CD4-positive, alpha-beta memory T cell (primary cell): ENCODE data around the gene TTC6. TPM values are rescaled to one million over a fixed set of nuclear protein-coding genes. Genes with fewer than 3 reads are reported as not detected.

Experiments
- CTCF ChIA-PET: fragments of 350-600 bp; sonication (Branson Sonifier 250); formaldehyde crosslinking; loops from one replicate; lab custom pipeline; 2021; ENCODE audit warnings: inconsistent platforms; ENCODE audit not compliant: partially characterized antibody; lab: Charles Lee
- POLR2A ChIA-PET: fragments of 350-600 bp; sonication (Branson Sonifier 250); formaldehyde crosslinking; loops from one replicate; lab custom pipeline; 2021; ENCODE audit not compliant: partially characterized antibody; lab: Charles Lee
- DNase-seq, 5 donors: peaks; one replicate each; pipeline versions ENCODE4 v3.0.0 to v3.0.0-alpha.2; 2020 to 2022; ENCODE audit warnings: mixed read lengths in 1 of 5
- H3K27ac ChIP-seq: one replicate; pipeline ENCODE4 v1.7.0; 2013; ENCODE audit warnings: low read depth, low read length
- H3K27me3 ChIP-seq: 2 replicates; pipeline ENCODE4 v1.7.0; 2013; ENCODE audit warnings: mild to moderate bottlenecking, low read length, moderate library complexity; ENCODE audit not compliant: insufficient read depth
- H3K36me3 ChIP-seq: 2 replicates; pipeline ENCODE4 v1.7.0; 2013; ENCODE audit warnings: mild to moderate bottlenecking, low read length, moderate library complexity; ENCODE audit not compliant: insufficient read depth
- H3K4me1 ChIP-seq: 2 replicates; pipeline ENCODE4 v1.7.0; 2013; ENCODE audit warnings: mild to moderate bottlenecking, low read length, moderate library complexity; ENCODE audit not compliant: insufficient read depth
- H3K4me3 ChIP-seq, 2 donors: one replicate each; pipeline ENCODE4 v1.7.0; 2013; ENCODE audit warnings: low read length in 2 of 2, mild to moderate bottlenecking in 1 of 2
- H3K9me3 ChIP-seq, 2 donors: one replicate each; pipeline ENCODE4 v1.7.0; 2013; ENCODE audit warnings: low read length in 2 of 2, control low read depth in 1 of 2; ENCODE audit not compliant: control insufficient read depth in 1 of 2
- H3K27ac Mint-ChIP-seq, 7 donors: one replicate each; pipeline ENCODE4 v1.8.0; 2020 to 2021; ENCODE audit warnings: mixed read lengths in 7 of 7, mild to moderate bottlenecking in 6 of 7, inconsistent platforms in 3 of 7, moderate library complexity in 3 of 7
- H3K27me3 Mint-ChIP-seq, 2 donors: one replicate each; pipeline ENCODE4 v1.8.0; 2020 to 2021; ENCODE audit warnings: mixed read lengths in 2 of 2
- H3K36me3 Mint-ChIP-seq, 2 donors: one replicate each; pipeline ENCODE4 v1.8.0; 2020 to 2021; ENCODE audit warnings: mixed read lengths in 2 of 2, inconsistent platforms in 1 of 2, mild to moderate bottlenecking in 1 of 2
- H3K4me1 Mint-ChIP-seq, 4 donors: one replicate each; pipeline ENCODE4 v1.8.0; 2020 to 2021; ENCODE audit warnings: mixed read lengths in 4 of 4, mild to moderate bottlenecking in 1 of 4
- H3K4me3 Mint-ChIP-seq, 8 donors: one replicate each; pipeline ENCODE4 v1.8.0; 2020 to 2021; ENCODE audit warnings: mixed read lengths in 8 of 8, mild to moderate bottlenecking in 7 of 8, moderate library complexity in 6 of 8, inconsistent platforms in 3 of 8
- H3K9me3 Mint-ChIP-seq, 8 donors: one replicate each; pipeline ENCODE4 v1.8.0; 2020 to 2021; ENCODE audit warnings: mixed read lengths in 8 of 8, mild to moderate bottlenecking in 5 of 8, inconsistent platforms in 3 of 8, moderate library complexity in 1 of 8
- intact Hi-C: fragments of 100-400 bp; cut with micrococcal nuclease; formaldehyde crosslinking; loops from one replicate; pipeline ENCODE4 v1.15.1; 2023
- polyA plus RNA-seq, 2 donors: library from polyadenylated mRNA; unstranded; fragments of 300-500 nt; fragmentation: Illumina TruSeq; gene quantifications; one replicate each; pipeline ENCODE4 v1.2.3, GENCODE V29; 2021
- total RNA-seq, 2 experiments: library from RNA; stranded (reverse); gene quantifications; one replicate each; pipeline ENCODE4 v1.2.3, GENCODE V29; 2021

The TTC6 gene, protein sequence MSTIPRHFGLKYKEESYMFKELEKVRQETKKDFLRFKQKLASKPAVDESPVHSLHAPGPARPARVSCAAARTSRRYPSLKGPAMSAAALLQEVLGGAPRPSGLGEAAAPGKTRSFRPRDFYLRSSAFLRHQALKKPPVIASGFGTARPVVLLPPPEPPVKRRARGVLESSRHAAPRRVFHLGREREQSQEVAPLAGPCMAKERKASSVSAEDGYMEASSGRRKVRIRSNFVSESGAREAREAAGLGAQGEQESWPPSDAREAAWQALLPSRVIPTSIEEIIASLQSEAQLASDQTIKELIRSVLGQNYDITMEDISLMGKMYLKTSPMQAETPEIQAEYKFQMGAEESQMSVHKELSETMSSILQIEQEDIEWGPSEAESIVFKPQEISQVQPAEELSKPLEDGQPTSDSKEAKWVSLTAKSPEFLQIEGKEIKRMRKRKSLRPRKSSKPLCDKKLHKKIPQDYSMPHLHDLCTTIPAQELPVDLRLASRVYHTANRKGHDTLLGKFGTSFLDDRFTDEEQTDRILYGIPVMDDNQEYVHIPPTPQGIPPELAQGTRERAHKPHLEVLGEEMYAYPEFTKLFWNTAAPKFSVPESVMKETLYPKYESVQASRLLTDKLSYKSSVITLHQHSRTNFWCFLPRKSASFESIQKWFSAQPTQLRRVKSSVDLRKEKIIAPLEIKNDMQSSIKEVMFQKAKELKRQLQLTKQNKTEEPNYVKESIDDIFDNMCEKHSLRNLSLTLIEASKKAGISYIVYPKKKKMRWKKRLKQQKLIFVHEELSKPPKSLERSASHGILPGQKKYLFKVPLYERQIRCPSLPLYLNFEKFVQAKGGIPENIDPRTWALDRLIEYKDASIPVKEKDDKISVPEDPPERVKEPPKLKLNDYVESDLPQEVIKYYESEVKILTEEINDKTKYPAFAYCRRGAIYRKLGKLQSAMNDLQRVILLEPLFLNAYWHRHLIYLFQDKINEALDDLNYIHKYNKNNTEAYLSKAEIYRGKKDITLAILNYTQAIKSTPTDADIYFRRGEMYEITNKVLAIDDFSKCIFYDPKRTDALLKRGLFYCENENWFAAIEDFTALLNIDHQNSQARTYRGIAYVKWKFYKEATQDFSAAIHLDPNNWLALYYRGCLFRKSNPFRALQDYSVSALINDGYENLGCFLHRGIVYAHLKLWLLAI (N-terminal part only)
- total RNA-seq (not detected), polyA plus RNA-seq (not detected)

DNA sequence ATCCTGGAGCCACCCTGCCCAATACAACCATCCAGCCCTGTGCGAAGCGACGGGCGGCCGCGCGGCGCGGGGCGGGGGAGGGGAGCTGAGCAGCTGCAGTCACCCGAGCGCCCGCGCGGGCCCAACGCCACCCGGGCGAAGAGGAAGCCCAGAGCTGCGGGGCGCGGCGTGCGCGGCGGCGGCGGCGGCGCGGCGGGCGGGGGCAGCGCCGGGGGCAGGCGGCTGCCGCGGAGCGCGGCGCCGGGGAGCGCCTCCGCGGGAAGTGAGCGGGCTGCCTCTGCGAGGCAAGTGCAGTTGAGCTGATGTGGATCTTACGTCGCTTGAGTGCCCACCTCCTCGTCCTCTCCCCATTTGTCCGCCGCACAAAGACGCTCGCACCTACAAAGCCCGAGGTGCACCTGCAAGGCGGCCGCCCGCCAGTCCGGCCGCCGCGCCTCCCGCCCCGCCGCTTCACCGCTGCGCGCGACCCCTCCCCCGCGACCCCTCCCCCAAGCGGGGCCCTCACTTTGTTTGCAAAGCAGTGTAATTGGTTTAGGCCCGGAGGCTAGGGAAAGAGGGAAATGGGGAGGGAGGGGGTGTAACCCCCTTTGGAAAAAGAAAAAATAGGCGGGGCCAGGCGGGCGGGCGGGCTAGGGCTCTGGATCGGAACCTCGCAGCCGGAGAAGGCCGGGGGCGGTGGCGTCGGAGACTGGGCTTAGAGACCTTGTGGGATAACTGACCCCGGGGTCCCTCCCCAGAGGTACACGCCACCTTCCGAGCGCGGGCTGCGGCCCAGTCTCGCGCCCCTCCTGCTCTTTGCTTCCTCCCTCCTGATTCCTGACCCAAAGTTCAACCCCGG is at the start of gene TTC6, which contains the start of gene FOXA1:
TSS of gene TTC6 (plus strand) at position 659 of the 838 bp plus-strand sequence. CDS start 26,436 bp downstream, outside the sequence.
TSS of gene FOXA1 (minus strand) at position 279 of the 838 bp plus-strand sequence. CDS start at position 2, 277 bp downstream.
- POLR2A ChIA-PET, result no interaction called here
- H3K9me3 ChIP-seq, result no peaks in the 10 kb centered on the region
- H3K36me3 ChIP-seq, result no peaks in the 10 kb centered on the region
- intact Hi-C loops, result no loop called here
- no peak for DNase-seq
- H3K4me1 ChIP-seq, result peaks cover 7% of the 10 kb centered on the region
- Mint-ChIP-seq H3K27ac (peak within 1 kb of the TSS in 5 of 7 donors; percentile 46 to 84 (median 53)), H3K4me3 (peak within 1 kb of the TSS; percentile 51 to 85 (median 74)), H3K9me3 (peaks cover 0 to 45% (median 36%) of the 10 kb centered on the region in 8 donors), H3K27me3 (peaks cover 54 to 60% of the 10 kb centered on the region in 2 donors), H3K36me3 (peaks cover 8% of the 10 kb centered on the region in 2 donors), H3K4me1 (peaks cover 13 to 35% (median 23%) of the 10 kb centered on the region in 4 donors)
- no peak within 1 kb of the TSS for H3K27ac ChIP-seq
- no peak within 1 kb of the TSS for H3K4me3 ChIP-seq
- peaks cover 32% of the 10 kb centered on the region for H3K27me3 ChIP-seq
- CTCF ChIA-PET, result no interaction called here

- POLR2A ChIA-PET, result no interaction called here
Observed at GRCh38 chr14:37546621-37547447, 48.6 kb upstream of the TTC6 start.

GRCh38 chr14:37550511-37550910 is 44.9 kb upstream of the TTC6 start:
- no peak overlapping the region for H3K4me3 ChIP-seq
- no peak overlapping the region for H3K27ac ChIP-seq
- POLR2A ChIA-PET, result no interaction called here
- H3K9me3 ChIP-seq, result peaks cover 0 to 3% of the 10 kb centered on the region in 2 donors
- no peak overlapping the region for H3K4me3 Mint-ChIP-seq
- H3K4me1 ChIP-seq, result no peaks in the 10 kb centered on the region
- H3K27ac Mint-ChIP-seq, result no peak overlapping the region
- CTCF ChIA-PET, result no interaction called here
- intact Hi-C loops, result no loop called here
- H3K36me3 ChIP-seq, result no peaks in the 10 kb centered on the region
- peaks cover 0 to 16% (median 10%) of the 10 kb centered on the region in 8 donors for H3K9me3 Mint-ChIP-seq
- no peaks in the 10 kb centered on the region for H3K36me3 Mint-ChIP-seq
- no peaks in the 10 kb centered on the region for H3K27me3 Mint-ChIP-seq
- H3K4me1 Mint-ChIP-seq, result no peaks in the 10 kb centered on the region
- no peak for DNase-seq
- H3K27me3 ChIP-seq, result no peaks in the 10 kb centered on the region

More at GRCh38 chr14:37546621-37547447, 48.6 kb upstream of the TTC6 start:
- H3K4me3 Mint-ChIP-seq, result no peak overlapping the region
- no peaks in the 10 kb centered on the region for H3K27me3 Mint-ChIP-seq
- Histone ChIP-seq H3K4me1 (no peaks in the 10 kb centered on the region), H3K9me3 (no peaks in the 10 kb centered on the region), H3K4me3 (no peak overlapping the region), H3K36me3 (no peaks in the 10 kb centered on the region), H3K27me3 (no peaks in the 10 kb centered on the region), H3K27ac (no peak overlapping the region)
- intact Hi-C loops, result no loop called here
- H3K4me1 Mint-ChIP-seq, result no peaks in the 10 kb centered on the region
- no peaks in the 10 kb centered on the region for H3K36me3 Mint-ChIP-seq
- H3K27ac Mint-ChIP-seq, result no peak overlapping the region
- CTCF ChIA-PET, result no interaction called here
- DNase-seq, result no peak
- peaks cover 0 to under 1% (median 0%) of the 10 kb centered on the region in 8 donors for H3K9me3 Mint-ChIP-seq

DNA sequence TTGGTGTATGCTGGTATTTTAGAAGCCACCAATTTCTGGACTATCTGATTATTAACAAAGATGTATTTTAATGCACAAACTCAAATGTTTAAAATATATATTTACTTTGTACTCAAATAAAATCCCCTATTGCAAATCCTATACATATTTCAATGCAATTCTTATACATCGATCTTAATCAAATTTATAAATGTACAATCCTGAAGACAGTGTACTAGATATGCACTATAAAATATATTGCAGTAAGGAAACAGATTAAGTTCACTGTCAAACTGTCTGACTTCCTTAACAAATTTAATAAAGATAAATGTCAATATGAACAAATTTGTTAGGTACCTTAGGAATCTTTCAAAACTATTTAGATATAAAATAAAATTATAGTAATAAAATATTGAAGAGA is 44.3 kb upstream of the TTC6 start:
- no peaks in the 10 kb centered on the region for H3K4me1 Mint-ChIP-seq
- H3K27me3 Mint-ChIP-seq, result no peaks in the 10 kb centered on the region
- Histone ChIP-seq H3K27me3 (no peaks in the 10 kb centered on the region), H3K27ac (no peak overlapping the region), H3K9me3 (peaks cover 0 to 3% of the 10 kb centered on the region in 2 donors), H3K36me3 (no peaks in the 10 kb centered on the region), H3K4me1 (no peaks in the 10 kb centered on the region), H3K4me3 (no peak overlapping the region)
- intact Hi-C loops, result no loop called here
- no peaks in the 10 kb centered on the region for H3K36me3 Mint-ChIP-seq
- POLR2A ChIA-PET, result no interaction called here
- no peak overlapping the region for H3K4me3 Mint-ChIP-seq
- H3K27ac Mint-ChIP-seq, result no peak overlapping the region
- CTCF ChIA-PET, result no interaction called here
- peaks cover 0 to 16% (median 11%) of the 10 kb centered on the region in 8 donors for H3K9me3 Mint-ChIP-seq
- no peak for DNase-seq

DNA sequence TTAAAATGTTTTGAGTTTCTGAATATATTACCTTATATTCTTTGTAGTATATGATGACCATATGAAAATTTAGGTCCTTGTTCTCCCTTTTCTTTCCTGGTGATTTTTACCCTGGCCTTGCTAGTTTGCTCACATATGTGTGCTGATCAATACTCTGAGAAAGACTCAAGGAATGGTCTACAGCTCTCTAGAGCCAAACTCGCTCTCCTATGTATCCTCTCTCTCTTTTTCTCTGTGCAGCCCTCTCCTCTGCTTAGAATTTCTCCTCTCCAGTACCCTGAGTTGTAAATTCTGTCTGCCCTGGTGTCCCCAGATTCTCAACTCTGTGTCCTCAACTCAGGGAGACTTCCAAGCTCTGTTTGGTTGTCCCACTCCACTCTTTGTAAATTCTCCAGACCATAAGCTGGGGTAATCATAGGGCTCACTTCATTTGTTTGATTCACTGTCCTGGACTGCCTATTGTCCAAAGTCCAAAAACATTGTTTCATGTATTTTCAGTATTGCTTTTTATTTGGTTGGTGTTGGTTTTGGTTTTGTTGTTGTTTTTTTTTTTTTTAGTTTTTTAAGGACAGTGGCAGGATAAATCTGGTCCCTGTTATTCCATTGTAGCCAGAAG is 41.4 kb upstream of the TTC6 start:
- no peak overlapping the region for H3K27ac Mint-ChIP-seq
- H3K4me3 Mint-ChIP-seq, result no peak overlapping the region
- H3K9me3 Mint-ChIP-seq, result peaks cover 0 to 28% (median 22%) of the 10 kb centered on the region in 8 donors
- H3K36me3 ChIP-seq, result no peaks in the 10 kb centered on the region
- H3K4me3 ChIP-seq, result no peak overlapping the region
- no peaks in the 10 kb centered on the region for H3K4me1 Mint-ChIP-seq
- ChIA-PET POLR2A (no interaction called here), CTCF (interaction anchor here (0.6 kb wide), 1 partner anchor 38 kb away, joined by 4 read pairs; no protein-coding TSS in a partner anchor)
- no peak overlapping the region for H3K27ac ChIP-seq
- H3K36me3 Mint-ChIP-seq, result peaks cover 0 to 3% of the 10 kb centered on the region in 2 donors
- no peaks in the 10 kb centered on the region for H3K4me1 ChIP-seq
- DNase-seq, result no peak
- H3K27me3 Mint-ChIP-seq, result peaks cover 0 to 1% of the 10 kb centered on the region in 2 donors
- intact Hi-C loops, result no loop called here
- no peaks in the 10 kb centered on the region for H3K27me3 ChIP-seq
- H3K9me3 ChIP-seq, result peaks cover 0 to 3% of the 10 kb centered on the region in 2 donors
